PC-9 (cell line): ENCODE data around the gene MYO1E. TPM values are rescaled to one million over a fixed set of nuclear protein-coding genes. Genes with fewer than 3 reads are reported as not detected.

Experiments used
- BruUV-seq: library from RNA; stranded (reverse); fragments of 400-500 nt; replicated peaks from 2 replicates; lab custom pipeline; 2021; lab: Mats Ljungman, UMichigan
- CTCF ChIA-PET: fragments of 300-600 bp; sonication (Branson Sonifier 250); formaldehyde crosslinking; loops from one replicate; lab custom pipeline; 2022; ENCODE audit warnings: antibody characterized with exemption; lab: Charles Lee
- POLR2A ChIA-PET: fragments of 300-600 bp; sonication (Branson Sonifier 250); formaldehyde crosslinking; loops from one replicate; lab custom pipeline; 2022; ENCODE audit warnings: antibody characterized with exemption; ENCODE audit not compliant: unreplicated experiment; lab: Charles Lee
- DNase-seq, 2 experiments: peaks; one replicate each; pipeline versions ENCODE4 v3.0.0 to v3.0.0-alpha.2; 2015 to 2022; ENCODE audit warnings: mixed read lengths in 1 of 2
- H2AFZ ChIP-seq: fragments of 200-600 bp; sonication (generic); 2 replicates; pipeline ENCODE4 v1.8.1; 2017; ENCODE audit warnings: antibody characterized with exemption
- H3F3A ChIP-seq: fragments of 200-600 bp; sonication (generic); 2 replicates; pipeline ENCODE4 v1.8.1; 2017; ENCODE audit warnings: antibody characterized with exemption, mild to moderate bottlenecking, low read depth; ENCODE audit not compliant: insufficient read depth
- H3K27ac ChIP-seq: fragments of 200-600 bp; sonication (generic); 2 replicates; pipeline ENCODE4 v1.6.1; 2016; ENCODE audit warnings: mixed run types
- H3K27me3 ChIP-seq: fragments of 200-600 bp; sonication (generic); 2 replicates; pipeline ENCODE4 v1.6.1; 2016; ENCODE audit warnings: low read depth, mixed run types; ENCODE audit not compliant: insufficient read depth
- H3K36me3 ChIP-seq: fragments of 200-600 bp; sonication (generic); 2 replicates; pipeline ENCODE4 v1.6.1; 2016; ENCODE audit warnings: low read depth, mixed run types
- H3K4me1 ChIP-seq: fragments of 200-600 bp; sonication (generic); replicated peaks from 2 replicates; pipeline ENCODE4 v1.6.1; 2016; ENCODE audit warnings: mixed run types; ENCODE audit not compliant: insufficient read depth
- H3K4me2 ChIP-seq: fragments of 200-600 bp; sonication (generic); 2 replicates; pipeline ENCODE4 v1.6.1; 2017; ENCODE audit warnings: mixed run types
- H3K4me3 ChIP-seq: fragments of 200-600 bp; sonication (generic); 2 replicates; pipeline ENCODE4 v1.6.1; 2016; ENCODE audit warnings: mixed run types
- H3K79me2 ChIP-seq: fragments of 200-600 bp; sonication (generic); 2 replicates; pipeline ENCODE4 v1.6.1; 2017; ENCODE audit warnings: low read depth, mixed run types
- H3K9me2 ChIP-seq: fragments of 200-600 bp; sonication (generic); 2 replicates; pipeline ENCODE4 v1.8.1; 2017; ENCODE audit warnings: mild to moderate bottlenecking; ENCODE audit not compliant: insufficient read depth
- H3K9me3 ChIP-seq: fragments of 200-600 bp; sonication (generic); 2 replicates; pipeline ENCODE4 v1.8.1; 2016; ENCODE audit warnings: low read depth; ENCODE audit not compliant: insufficient read depth
- H4K20me1 ChIP-seq: fragments of 200-600 bp; sonication (generic); 2 replicates; pipeline ENCODE4 v1.8.1; 2017; ENCODE audit not compliant: insufficient read depth
- CTCF ChIP-seq: fragments of 200-600 bp; sonication (generic); conservative IDR thresholded peaks from 2 replicates; pipeline ENCODE4 v1.6.1; 2017; ENCODE audit warnings: mixed run types, antibody characterized with exemption, mild to moderate bottlenecking, moderate library complexity
- EZH2 ChIP-seq: fragments of 200-600 bp; sonication (generic); IDR thresholded peaks from 2 replicates; pipeline ENCODE4 v1.8.0; 2017; ENCODE audit warnings: antibody characterized with exemption, low read depth
- intact Hi-C: fragments of 100-400 bp; cut with micrococcal nuclease; formaldehyde crosslinking; loops from one replicate; pipeline ENCODE4 v1.10.0; 2022; ENCODE audit not compliant: unreplicated experiment
- total RNA-seq: library from RNA; stranded (reverse); gene quantifications from 2 replicates; pipeline ENCODE4 v1.2.3, GENCODE V29; 2021

MYO1E gene
- total RNA-seq, 1 experiment from 2014 or later, result 156 TPM

DNA sequence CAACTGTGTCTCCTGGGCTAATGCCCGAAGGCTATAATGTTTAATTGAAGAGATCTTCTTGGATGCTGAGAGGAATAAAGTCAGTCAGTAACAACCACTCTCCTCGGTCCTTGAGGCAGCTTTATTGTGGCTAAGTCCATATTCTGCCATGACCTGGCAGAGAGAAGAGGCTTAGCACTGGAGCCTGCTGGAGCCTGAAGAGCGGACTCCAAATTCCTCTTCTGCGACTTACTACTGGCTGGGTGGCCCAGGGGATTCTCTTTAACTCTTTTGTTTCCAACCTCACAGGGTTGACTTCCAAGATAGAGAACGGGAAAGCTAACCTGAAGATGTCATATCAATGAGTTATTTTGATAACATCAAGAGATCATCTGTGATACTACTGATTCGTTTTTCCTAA lies 71.1 kb downstream of the MYO1E start:
- Histone ChIP-seq H3K4me1 (peaks cover 99% of the 10 kb centered on the region), H3K27me3 (no peaks in the 10 kb centered on the region), H3F3A (peaks cover 80% of the 10 kb centered on the region), H3K9me2 (no peaks in the 10 kb centered on the region), H4K20me1 (no peaks in the 10 kb centered on the region), H3K9me3 (no peaks in the 10 kb centered on the region), H3K79me2 (peaks cover 93% of the 10 kb centered on the region), H3K27ac (peak overlapping the region; percentile 97), H3K4me2 (peak overlapping the region; percentile 65), H3K36me3 (0 out of 2 replicates have a peak, but pooled peaks cover 5% of the 10 kb centered on the region), H2AFZ (no peak overlapping the region), H3K4me3 (no peak overlapping the region)
- TF ChIP-seq CTCF (no peak), EZH2 (no peak)
- POLR2A ChIA-PET, result no interaction called here
- intact Hi-C loops, result no loop called here
- no peak for DNase-seq
- no TSS peak for BruUV-seq
- CTCF ChIA-PET, result no interaction called here

- Histone ChIP-seq H3K79me2 (peaks cover 93% of the 10 kb centered on the region), H2AFZ (no peak overlapping the region), H3K9me3 (no peaks in the 10 kb centered on the region), H3K9me2 (no peaks in the 10 kb centered on the region), H3F3A (peaks cover 80% of the 10 kb centered on the region), H3K36me3 (0 out of 2 replicates have a peak, but pooled peaks cover 5% of the 10 kb centered on the region), H3K27ac (peak overlapping the region; percentile 97), H3K4me1 (peaks cover 99% of the 10 kb centered on the region), H3K4me3 (no peak overlapping the region), H3K4me2 (peak overlapping the region; percentile 65), H3K27me3 (no peaks in the 10 kb centered on the region), H4K20me1 (no peaks in the 10 kb centered on the region)
- BruUV-seq, result TSS peak; percentile 17
- DNase-seq, result peak in 1 of 2 experiments; percentile 37
- ChIA-PET CTCF (interaction anchor here (0.6 kb wide), 1 partner anchor 131 kb away, joined by 6 read pairs; no protein-coding TSS in a partner anchor), POLR2A (interaction anchor here (0.5 to 2.0 kb wide), 12 partner anchors 17 to 1079 kb away, joined by 3 to 19 read pairs (median 6); partner anchors contain the start of gene MYO1E)
- intact Hi-C loops, result no loop called here
- TF ChIP-seq EZH2 (no peak), CTCF (no peak)
Measured at GRCh38 chr15:59300618-59301139, 72.0 kb downstream of the MYO1E start.

GRCh38 chr15:59299929-59300617 lies 72.6 kb downstream of the MYO1E start:
- H2AFZ ChIP-seq, result no peak overlapping the region
- H3K4me3 ChIP-seq, result no peak overlapping the region

More at GRCh38 chr15:59299929-59300617, 72.6 kb downstream of the MYO1E start:
- TF ChIP-seq CTCF (no peak), EZH2 (no peak)
- CTCF ChIA-PET, result interaction anchor here (0.6 kb wide), 1 partner anchor 130 kb away, joined by 6 read pairs; no protein-coding TSS in a partner anchor
- Histone ChIP-seq H4K20me1 (no peaks in the 10 kb centered on the region), H3K9me3 (no peaks in the 10 kb centered on the region), H3K27me3 (no peaks in the 10 kb centered on the region), H3K4me1 (peaks cover 99% of the 10 kb centered on the region), H3K79me2 (peaks cover 93% of the 10 kb centered on the region), H3F3A (peaks cover 80% of the 10 kb centered on the region), H3K36me3 (0 out of 2 replicates have a peak, but pooled peaks cover 5% of the 10 kb centered on the region), H3K27ac (peak overlapping the region; percentile 97), H3K4me2 (peak overlapping the region; percentile 65), H3K9me2 (no peaks in the 10 kb centered on the region)
- peak; percentile 75 to 93 for DNase-seq
- intact Hi-C loops, result loop anchor here (2.0 to 5.0 kb wide), 3 partner anchors 72 to 368 kb away; partner anchors contain the start of genes MYO1E and SLTM
- TSS peak; percentile 35 for BruUV-seq
- POLR2A ChIA-PET, result interaction anchor here (0.5 to 2.0 kb wide), 11 partner anchors 16 to 1079 kb away, joined by 3 to 19 read pairs (median 6); partner anchors contain the start of gene MYO1E
